ENCODE results near the gene SAMD11. TPM values are rescaled to one million over a fixed set of nuclear protein-coding genes. Genes with fewer than 3 reads are reported as not detected.
"Not testable (repeated sequence)": the region's sequence is repeated elsewhere in the genome, so short reads cannot be mapped to it uniquely, and the experiment has no call there.

Gene SAMD11
- total and polyA plus RNA-seq, 2 of the 13 experiments (the other 11 are each of a cell fraction or from before 2014, with no cell fraction given): 0.11 TPM; not detected in 1

GRCh38 chr1:876428-877208 lies 47.1 kb upstream of the SAMD11 start:
- H3K4me2 ChIP-seq (ENCODE audit: low read depth, low read length); DNase-seq (ENCODE audit: low spot score); H2AFZ ChIP-seq (ENCODE audit: low read length); ATAC-seq; H3K9ac ChIP-seq (ENCODE audit: insufficient read depth, low read depth, low read length); POLR2A ChIA-PET; H3K4me1 ChIP-seq (ENCODE audit: insufficient read depth, low read length); intact Hi-C loops (cut with micrococcal nuclease; ENCODE audit: unreplicated experiment); CTCF ChIA-PET (ENCODE audit: low intra/inter-chr PET ratio, low total read pairs); in situ Hi-C loops (cut with HindIII; ENCODE audit: extremely low pct_ligation_motif_present, low pct_unique_long_range_greater_than_20kb); H3K4me3 ChIP-seq (replicated peaks in 1 of 3; ENCODE audit: insufficient read depth in 1 of 3, low read depth in 2 of 3, low read length in 3 of 3); H3K9me3 ChIP-seq (ENCODE audit: low read length); FAIRE-seq; H4K20me1 ChIP-seq (ENCODE audit: insufficient read depth, low read length); H3K36me3 ChIP-seq (replicated peaks in 1 of 2; ENCODE audit: control insufficient read depth in 1 of 2, insufficient read depth in 2 of 2, low read length in 2 of 2); BruUV-seq (replicated peaks); H3K79me2 ChIP-seq (ENCODE audit: insufficient read depth, low read length); H3K27ac ChIP-seq (ENCODE audit: extremely low read length, insufficient read depth, low read length): not testable (repeated sequence)
- H3K27me3 ChIP-seq (ENCODE audit: control insufficient read depth in 1 of 2, insufficient read depth in 2 of 2, low read length in 2 of 2): peaks cover 4 to 16% of the 10 kb centered on the region in 2 experiments; a peak in 3 of 5 replicates
- 27% methylated on average over 8 of the region's 8 CpGs for WGBS (ENCODE audit: low lambda C conversion rate)

GRCh38 chr1:877209-877986 lies 46.3 kb upstream of the SAMD11 start:
- FAIRE-seq; H4K20me1 ChIP-seq (ENCODE audit: insufficient read depth, low read length); intact Hi-C loops (cut with micrococcal nuclease; ENCODE audit: unreplicated experiment); H3K79me2 ChIP-seq (ENCODE audit: insufficient read depth, low read length); ATAC-seq; H3K4me1 ChIP-seq (ENCODE audit: insufficient read depth, low read length); H3K36me3 ChIP-seq (replicated peaks in 1 of 2; ENCODE audit: control insufficient read depth in 1 of 2, insufficient read depth in 2 of 2, low read length in 2 of 2); in situ Hi-C loops (cut with HindIII; ENCODE audit: extremely low pct_ligation_motif_present, low pct_unique_long_range_greater_than_20kb); POLR2A ChIA-PET; CTCF ChIA-PET (ENCODE audit: low intra/inter-chr PET ratio, low total read pairs); H3K27ac ChIP-seq (ENCODE audit: extremely low read length, insufficient read depth, low read length); H3K4me2 ChIP-seq (ENCODE audit: low read depth, low read length); H2AFZ ChIP-seq (ENCODE audit: low read length); BruUV-seq (replicated peaks); DNase-seq (ENCODE audit: low spot score); H3K9me3 ChIP-seq (ENCODE audit: low read length); H3K4me3 ChIP-seq (replicated peaks in 1 of 3; ENCODE audit: insufficient read depth in 1 of 3, low read depth in 2 of 3, low read length in 3 of 3); H3K9ac ChIP-seq (ENCODE audit: insufficient read depth, low read depth, low read length): not testable (repeated sequence)
- peaks cover 4 to 16% of the 10 kb centered on the region in 2 experiments; a peak in 3 of 5 replicates for H3K27me3 ChIP-seq (ENCODE audit: control insufficient read depth in 1 of 2, insufficient read depth in 2 of 2, low read length in 2 of 2)
- WGBS (ENCODE audit: low lambda C conversion rate): 6% methylated on average over 2 of the region's 5 CpGs

- POLR2A ChIA-PET; ATAC-seq; H3K27ac ChIP-seq (ENCODE audit: extremely low read length, insufficient read depth, low read length); H3K79me2 ChIP-seq (ENCODE audit: insufficient read depth, low read length); H3K9me3 ChIP-seq (ENCODE audit: low read length); CTCF ChIA-PET (ENCODE audit: low intra/inter-chr PET ratio, low total read pairs); BruUV-seq (replicated peaks); H3K4me3 ChIP-seq (replicated peaks in 1 of 3; ENCODE audit: insufficient read depth in 1 of 3, low read depth in 2 of 3, low read length in 3 of 3); H2AFZ ChIP-seq (ENCODE audit: low read length); DNase-seq (ENCODE audit: low spot score); in situ Hi-C loops (cut with HindIII; ENCODE audit: extremely low pct_ligation_motif_present, low pct_unique_long_range_greater_than_20kb); H3K36me3 ChIP-seq (replicated peaks in 1 of 2; ENCODE audit: control insufficient read depth in 1 of 2, insufficient read depth in 2 of 2, low read length in 2 of 2); H3K27me3 ChIP-seq (ENCODE audit: control insufficient read depth in 1 of 2, insufficient read depth in 2 of 2, low read length in 2 of 2); H3K9ac ChIP-seq (ENCODE audit: insufficient read depth, low read depth, low read length); H3K4me1 ChIP-seq (ENCODE audit: insufficient read depth, low read length); intact Hi-C loops (cut with micrococcal nuclease; ENCODE audit: unreplicated experiment); H3K4me2 ChIP-seq (ENCODE audit: low read depth, low read length); FAIRE-seq; H4K20me1 ChIP-seq (ENCODE audit: insufficient read depth, low read length): not testable (repeated sequence)
- WGBS (ENCODE audit: low lambda C conversion rate): 0% methylated on average over 2 of the region's 2 CpGs
These were observed 43.2 kb upstream of the SAMD11 start for GRCh38 chr1:880511-880910.

GRCh38 chr1:880915-881314 lies 42.8 kb upstream of the SAMD11 start:
- FAIRE-seq; DNase-seq (ENCODE audit: low spot score); H3K27me3 ChIP-seq (ENCODE audit: control insufficient read depth in 1 of 2, insufficient read depth in 2 of 2, low read length in 2 of 2); H3K36me3 ChIP-seq (replicated peaks in 1 of 2; ENCODE audit: control insufficient read depth in 1 of 2, insufficient read depth in 2 of 2, low read length in 2 of 2); BruUV-seq (replicated peaks); H3K4me2 ChIP-seq (ENCODE audit: low read depth, low read length); H3K27ac ChIP-seq (ENCODE audit: extremely low read length, insufficient read depth, low read length); H3K79me2 ChIP-seq (ENCODE audit: insufficient read depth, low read length); H3K4me3 ChIP-seq (replicated peaks in 1 of 3; ENCODE audit: insufficient read depth in 1 of 3, low read depth in 2 of 3, low read length in 3 of 3); ATAC-seq; POLR2A ChIA-PET; in situ Hi-C loops (cut with HindIII; ENCODE audit: extremely low pct_ligation_motif_present, low pct_unique_long_range_greater_than_20kb); H2AFZ ChIP-seq (ENCODE audit: low read length); H3K9ac ChIP-seq (ENCODE audit: insufficient read depth, low read depth, low read length); H4K20me1 ChIP-seq (ENCODE audit: insufficient read depth, low read length); CTCF ChIA-PET (ENCODE audit: low intra/inter-chr PET ratio, low total read pairs); intact Hi-C loops (cut with micrococcal nuclease; ENCODE audit: unreplicated experiment); H3K4me1 ChIP-seq (ENCODE audit: insufficient read depth, low read length); H3K9me3 ChIP-seq (ENCODE audit: low read length): not testable (repeated sequence)
- 0% methylated on average over 2 of the region's 2 CpGs for WGBS (ENCODE audit: low lambda C conversion rate)

Measured in HepG2 (cell line).